ENCODE results near the gene KIAA1671.

Gene KIAA1671

DNA sequence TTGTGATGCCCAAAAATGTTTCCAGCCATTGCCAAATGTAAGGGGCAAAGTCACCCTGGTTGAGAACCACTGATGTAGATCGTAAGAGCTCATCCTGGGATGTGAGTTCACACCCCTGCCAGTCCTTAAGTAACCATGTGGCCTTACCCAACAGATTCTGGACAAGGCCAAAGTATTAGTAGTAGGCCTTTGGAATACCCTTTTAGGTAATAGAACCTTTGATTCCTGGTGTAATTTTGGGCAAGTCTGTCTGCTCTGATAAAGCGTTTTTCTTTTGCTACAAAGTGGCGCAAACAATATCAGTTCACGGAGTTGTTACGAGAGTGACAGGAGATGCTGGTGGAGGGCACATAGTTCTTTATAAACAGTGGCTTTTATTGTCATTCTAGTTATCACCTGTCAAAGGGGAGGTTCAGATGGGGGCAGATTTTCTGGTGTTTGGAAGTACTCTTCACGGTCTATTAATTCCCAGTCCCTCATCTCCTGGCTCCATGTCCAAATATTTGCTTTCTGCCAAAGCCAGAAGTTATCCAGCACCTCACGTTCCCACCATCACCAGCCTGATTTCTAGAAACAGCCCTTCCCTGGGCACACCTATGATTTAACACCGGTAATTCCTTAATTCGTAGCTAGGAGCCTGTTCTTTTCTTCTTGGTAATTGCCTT lies 173.3 kb downstream of the KIAA1671 start:
- H3K36me3 ChIP-seq (ENCODE audit: low read length), result no peaks in the 10 kb centered on the region
- no peaks in the 10 kb centered on the region for H3K9me2 ChIP-seq (replicated peaks; ENCODE audit: insufficient read depth, low read length)
- no peaks in the 10 kb centered on the region for H3F3A ChIP-seq (ENCODE audit: insufficient read depth)
- H3K9me3 ChIP-seq (ENCODE audit: insufficient read depth, low read length), result no peaks in the 10 kb centered on the region
- TF ChIP-seq, protein P1, sequence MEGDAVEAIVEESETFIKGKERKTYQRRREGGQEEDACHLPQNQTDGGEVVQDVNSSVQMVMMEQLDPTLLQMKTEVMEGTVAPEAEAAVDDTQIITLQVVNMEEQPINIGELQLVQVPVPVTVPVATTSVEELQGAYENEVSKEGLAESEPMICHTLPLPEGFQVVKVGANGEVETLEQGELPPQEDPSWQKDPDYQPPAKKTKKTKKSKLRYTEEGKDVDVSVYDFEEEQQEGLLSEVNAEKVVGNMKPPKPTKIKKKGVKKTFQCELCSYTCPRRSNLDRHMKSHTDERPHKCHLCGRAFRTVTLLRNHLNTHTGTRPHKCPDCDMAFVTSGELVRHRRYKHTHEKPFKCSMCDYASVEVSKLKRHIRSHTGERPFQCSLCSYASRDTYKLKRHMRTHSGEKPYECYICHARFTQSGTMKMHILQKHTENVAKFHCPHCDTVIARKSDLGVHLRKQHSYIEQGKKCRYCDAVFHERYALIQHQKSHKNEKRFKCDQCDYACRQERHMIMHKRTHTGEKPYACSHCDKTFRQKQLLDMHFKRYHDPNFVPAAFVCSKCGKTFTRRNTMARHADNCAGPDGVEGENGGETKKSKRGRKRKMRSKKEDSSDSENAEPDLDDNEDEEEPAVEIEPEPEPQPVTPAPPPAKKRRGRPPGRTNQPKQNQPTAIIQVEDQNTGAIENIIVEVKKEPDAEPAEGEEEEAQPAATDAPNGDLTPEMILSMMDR (IDR thresholded peaks at IDR 0.05; ENCODE audit: insufficient read depth, low read length, poor library complexity, severe bottlenecking), result no peak
- no peak for TF ChIP-seq EZH2phosphoT487 (conservative IDR thresholded peaks at IDR 0.05; ENCODE audit: low read length)
- H3K9ac ChIP-seq (ENCODE audit: low read length), result no peak overlapping the region
- no peak overlapping the region for H2AFZ ChIP-seq (ENCODE audit: low read depth, low read length, severe bottlenecking)
- H3K27ac ChIP-seq (ENCODE audit: low read depth, low read length), result no peak overlapping the region
- no peak overlapping the region for H3K4me2 ChIP-seq (ENCODE audit: low read depth, low read length, poor library complexity, severe bottlenecking)
- no peaks in the 10 kb centered on the region for H3K79me2 ChIP-seq (ENCODE audit: insufficient read depth, low read length)
- no peaks in the 10 kb centered on the region for H4K20me1 ChIP-seq (ENCODE audit: low read depth, low read length)
- no peaks in the 10 kb centered on the region for H3K27me3 ChIP-seq (ENCODE audit: low read length)
- no peak overlapping the region for H3K4me3 ChIP-seq (ENCODE audit: insufficient read depth, low read length, poor library complexity, severe bottlenecking)

DNA sequence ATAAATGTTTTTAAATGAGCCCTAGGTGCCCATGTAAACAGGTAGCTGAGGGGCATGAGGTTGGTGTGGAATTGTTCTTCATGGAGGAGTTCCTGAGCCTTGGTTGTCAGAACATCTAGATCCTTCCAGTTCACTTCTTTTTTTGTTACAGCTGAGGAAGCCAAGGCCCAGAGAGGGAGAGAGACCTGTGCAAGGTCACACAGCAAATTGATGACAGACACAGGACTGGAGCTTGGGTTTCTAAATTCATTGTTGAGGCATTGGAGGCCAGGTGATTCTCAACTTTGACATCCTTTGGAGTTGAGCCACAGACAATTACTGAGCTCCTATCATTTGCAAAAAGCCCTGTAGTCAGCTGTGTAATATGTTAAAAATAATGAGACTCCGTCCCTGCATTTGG lies 174.0 kb downstream of the KIAA1671 start:
- TF ChIP-seq, protein P1 (IDR thresholded peaks at IDR 0.05; ENCODE audit: insufficient read depth, low read length, poor library complexity, severe bottlenecking), result no peak
- no peak for TF ChIP-seq EZH2phosphoT487 (conservative IDR thresholded peaks at IDR 0.05; ENCODE audit: low read length)
- Histone ChIP-seq H2AFZ (ENCODE audit: low read depth, low read length, severe bottlenecking) (no peak overlapping the region), H3K4me2 (ENCODE audit: low read depth, low read length, poor library complexity, severe bottlenecking) (no peak overlapping the region), H3K9me2 (replicated peaks; ENCODE audit: insufficient read depth, low read length) (no peaks in the 10 kb centered on the region), H4K20me1 (ENCODE audit: low read depth, low read length) (no peaks in the 10 kb centered on the region), H3K79me2 (ENCODE audit: insufficient read depth, low read length) (no peaks in the 10 kb centered on the region), H3K9me3 (ENCODE audit: insufficient read depth, low read length) (no peaks in the 10 kb centered on the region), H3K27ac (ENCODE audit: low read depth, low read length) (no peak overlapping the region), H3K4me3 (ENCODE audit: insufficient read depth, low read length, poor library complexity, severe bottlenecking) (no peak overlapping the region), H3K27me3 (ENCODE audit: low read length) (no peaks in the 10 kb centered on the region), H3K9ac (ENCODE audit: low read length) (no peak overlapping the region), H3K36me3 (ENCODE audit: low read length) (no peaks in the 10 kb centered on the region), H3F3A (ENCODE audit: insufficient read depth) (no peaks in the 10 kb centered on the region)

DNA sequence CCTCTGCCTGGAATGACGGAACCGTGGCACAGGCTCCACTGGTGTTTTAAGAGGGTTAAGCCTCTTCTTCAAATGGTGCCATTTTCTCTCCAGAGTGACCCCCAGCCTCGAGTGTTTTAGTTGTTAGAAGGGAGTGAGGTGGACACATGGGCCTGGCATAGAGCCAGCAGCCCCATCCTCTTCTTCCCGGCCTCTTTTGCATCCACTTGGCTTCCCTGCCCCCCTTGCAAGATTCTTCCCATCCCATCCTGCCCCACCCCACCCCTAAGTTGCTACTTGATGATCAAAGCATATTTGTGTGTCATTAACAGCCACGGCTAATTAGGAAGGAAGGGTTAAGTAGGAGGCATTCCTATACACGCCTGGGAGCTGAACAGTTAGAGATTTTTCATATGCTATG lies 174.8 kb downstream of the KIAA1671 start:
- no peaks in the 10 kb centered on the region for H4K20me1 ChIP-seq (ENCODE audit: low read depth, low read length)
- no peaks in the 10 kb centered on the region for H3K79me2 ChIP-seq (ENCODE audit: insufficient read depth, low read length)
- no peak overlapping the region for H3K4me2 ChIP-seq (ENCODE audit: low read depth, low read length, poor library complexity, severe bottlenecking)
- no peak overlapping the region for H2AFZ ChIP-seq (ENCODE audit: low read depth, low read length, severe bottlenecking)
- H3K9me3 ChIP-seq (ENCODE audit: insufficient read depth, low read length), result no peaks in the 10 kb centered on the region
- no peak for TF ChIP-seq EZH2phosphoT487 (conservative IDR thresholded peaks at IDR 0.05; ENCODE audit: low read length)
- TF ChIP-seq, protein P1 (IDR thresholded peaks at IDR 0.05; ENCODE audit: insufficient read depth, low read length, poor library complexity, severe bottlenecking), result no peak
- H3K9me2 ChIP-seq (replicated peaks; ENCODE audit: insufficient read depth, low read length), result no peaks in the 10 kb centered on the region
- H3K4me3 ChIP-seq (ENCODE audit: insufficient read depth, low read length, poor library complexity, severe bottlenecking), result no peak overlapping the region
- H3K9ac ChIP-seq (ENCODE audit: low read length), result no peak overlapping the region
- no peak overlapping the region for H3K27ac ChIP-seq (ENCODE audit: low read depth, low read length)
- no peaks in the 10 kb centered on the region for H3K36me3 ChIP-seq (ENCODE audit: low read length)
- H3F3A ChIP-seq (ENCODE audit: insufficient read depth), result no peaks in the 10 kb centered on the region
- H3K27me3 ChIP-seq (ENCODE audit: low read length), result no peaks in the 10 kb centered on the region

All from SU-DHL-6 (cell line).